CD4-positive, alpha-beta memory T cell (primary cell): Measurements from ENCODE around the gene MICAL2. TPM values are rescaled to one million over a fixed set of nuclear protein-coding genes. Genes with fewer than 3 reads are reported as not detected.

ENCODE experiments used
- CTCF ChIA-PET: fragments of 350-600 bp; sonication (Branson Sonifier 250); formaldehyde crosslinking; loops from one replicate; lab custom pipeline; 2021; ENCODE audit warnings: inconsistent platforms; ENCODE audit not compliant: partially characterized antibody; lab: Charles Lee
- POLR2A ChIA-PET: fragments of 350-600 bp; sonication (Branson Sonifier 250); formaldehyde crosslinking; loops from one replicate; lab custom pipeline; 2021; ENCODE audit not compliant: partially characterized antibody; lab: Charles Lee
- DNase-seq, 5 donors: peaks; one replicate each; pipeline versions ENCODE4 v3.0.0 to v3.0.0-alpha.2; 2020 to 2022; ENCODE audit warnings: mixed read lengths in 1 of 5
- H3K27ac ChIP-seq: one replicate; pipeline ENCODE4 v1.7.0; 2013; ENCODE audit warnings: low read depth, low read length
- H3K27me3 ChIP-seq: 2 replicates; pipeline ENCODE4 v1.7.0; 2013; ENCODE audit warnings: mild to moderate bottlenecking, low read length, moderate library complexity; ENCODE audit not compliant: insufficient read depth
- H3K36me3 ChIP-seq: 2 replicates; pipeline ENCODE4 v1.7.0; 2013; ENCODE audit warnings: mild to moderate bottlenecking, low read length, moderate library complexity; ENCODE audit not compliant: insufficient read depth
- H3K4me1 ChIP-seq: 2 replicates; pipeline ENCODE4 v1.7.0; 2013; ENCODE audit warnings: mild to moderate bottlenecking, low read length, moderate library complexity; ENCODE audit not compliant: insufficient read depth
- H3K4me3 ChIP-seq, 2 donors: one replicate each; pipeline ENCODE4 v1.7.0; 2013; ENCODE audit warnings: low read length in 2 of 2, mild to moderate bottlenecking in 1 of 2
- H3K9me3 ChIP-seq, 2 donors: one replicate each; pipeline ENCODE4 v1.7.0; 2013; ENCODE audit warnings: low read length in 2 of 2, control low read depth in 1 of 2; ENCODE audit not compliant: control insufficient read depth in 1 of 2
- H3K27ac Mint-ChIP-seq, 7 donors: one replicate each; pipeline ENCODE4 v1.8.0; 2020 to 2021; ENCODE audit warnings: mixed read lengths in 7 of 7, mild to moderate bottlenecking in 6 of 7, inconsistent platforms in 3 of 7, moderate library complexity in 3 of 7
- H3K27me3 Mint-ChIP-seq, 2 donors: one replicate each; pipeline ENCODE4 v1.8.0; 2020 to 2021; ENCODE audit warnings: mixed read lengths in 2 of 2
- H3K36me3 Mint-ChIP-seq, 2 donors: one replicate each; pipeline ENCODE4 v1.8.0; 2020 to 2021; ENCODE audit warnings: mixed read lengths in 2 of 2, inconsistent platforms in 1 of 2, mild to moderate bottlenecking in 1 of 2
- H3K4me1 Mint-ChIP-seq, 4 donors: one replicate each; pipeline ENCODE4 v1.8.0; 2020 to 2021; ENCODE audit warnings: mixed read lengths in 4 of 4, mild to moderate bottlenecking in 1 of 4
- H3K4me3 Mint-ChIP-seq, 8 donors: one replicate each; pipeline ENCODE4 v1.8.0; 2020 to 2021; ENCODE audit warnings: mixed read lengths in 8 of 8, mild to moderate bottlenecking in 7 of 8, moderate library complexity in 6 of 8, inconsistent platforms in 3 of 8
- H3K9me3 Mint-ChIP-seq, 8 donors: one replicate each; pipeline ENCODE4 v1.8.0; 2020 to 2021; ENCODE audit warnings: mixed read lengths in 8 of 8, mild to moderate bottlenecking in 5 of 8, inconsistent platforms in 3 of 8, moderate library complexity in 1 of 8
- intact Hi-C: fragments of 100-400 bp; cut with micrococcal nuclease; formaldehyde crosslinking; loops from one replicate; pipeline ENCODE4 v1.15.1; 2023
- polyA plus RNA-seq, 2 donors: library from polyadenylated mRNA; unstranded; fragments of 300-500 nt; fragmentation: Illumina TruSeq; gene quantifications; one replicate each; pipeline ENCODE4 v1.2.3, GENCODE V29; 2021
- total RNA-seq, 2 experiments: library from RNA; stranded (reverse); gene quantifications; one replicate each; pipeline ENCODE4 v1.2.3, GENCODE V29; 2021

Gene MICAL2
- total and polyA plus RNA-seq, 4 experiments from 2014 or later = 10.9 to 38.8 (median 28.2) TPM

- Mint-ChIP-seq H3K4me1 (peaks cover 2 to 12% (median 4%) of the 10 kb centered on the region in 4 donors), H3K27me3 (no peaks in the 10 kb centered on the region), H3K4me3 (no peak overlapping the region), H3K9me3 (no peaks in the 10 kb centered on the region), H3K27ac (peak overlapping the region in 4 of 7 donors; percentile 3 to 79 (median 55)), H3K36me3 (peaks cover 67 to 79% of the 10 kb centered on the region in 2 donors)
- ChIA-PET CTCF (interaction anchor here (1.0 to 1.6 kb wide), 2 partner anchors 13 to 15 kb away, joined by 3 to 5 read pairs; no protein-coding TSS in a partner anchor), POLR2A (interaction anchor here (1.6 kb wide), 1 partner anchor 9 kb away, joined by 11 read pairs; no protein-coding TSS in a partner anchor)
- peaks cover 42% of the 10 kb centered on the region for H3K36me3 ChIP-seq
- no peak overlapping the region for H3K4me3 ChIP-seq
- H3K27ac ChIP-seq = no peak overlapping the region
- no peaks in the 10 kb centered on the region for H3K4me1 ChIP-seq
- no peak for DNase-seq
- intact Hi-C loops = no loop called here
- no peaks in the 10 kb centered on the region for H3K27me3 ChIP-seq
- H3K9me3 ChIP-seq = no peaks in the 10 kb centered on the region
These were observed 104.8 kb downstream of the MICAL2 start for GRCh38 chr11:12215181-12215593.

- no peak overlapping the region for H3K27ac ChIP-seq
- Mint-ChIP-seq H3K27ac (peak overlapping the region in 3 of 7 donors; percentile 29 to 78 (median 51)), H3K27me3 (no peaks in the 10 kb centered on the region), H3K4me3 (no peak overlapping the region), H3K9me3 (no peaks in the 10 kb centered on the region), H3K36me3 (peaks cover 63 to 77% of the 10 kb centered on the region in 2 donors), H3K4me1 (peaks cover 3 to 15% (median 7%) of the 10 kb centered on the region in 4 donors)
- ChIA-PET POLR2A (interaction anchor here (1.0 kb wide), 1 partner anchor 9 kb away, joined by 4 read pairs; no protein-coding TSS in a partner anchor), CTCF (interaction anchor here (1.6 kb wide), 1 partner anchor 16 kb away, joined by 5 read pairs; no protein-coding TSS in a partner anchor)
- no peaks in the 10 kb centered on the region for H3K27me3 ChIP-seq
- no peak overlapping the region for H3K4me3 ChIP-seq
- H3K36me3 ChIP-seq = peaks cover 43% of the 10 kb centered on the region
- no peaks in the 10 kb centered on the region for H3K9me3 ChIP-seq
- intact Hi-C loops = no loop called here
- peaks cover 4% of the 10 kb centered on the region for H3K4me1 ChIP-seq
- DNase-seq = no peak
These were observed 105.7 kb downstream of the MICAL2 start for GRCh38 chr11:12216041-12216451.

GRCh38 chr11:12216671-12217374 is 106.4 kb downstream of the MICAL2 start:
- Mint-ChIP-seq H3K4me3 (no peak overlapping the region), H3K27me3 (no peaks in the 10 kb centered on the region), H3K4me1 (peaks cover 10 to 18% (median 15%) of the 10 kb centered on the region in 4 donors), H3K27ac (peak overlapping the region in 3 of 7 donors; percentile 29 to 47 (median 29)), H3K9me3 (no peaks in the 10 kb centered on the region), H3K36me3 (peaks cover 67 to 75% of the 10 kb centered on the region in 2 donors)
- Histone ChIP-seq H3K4me1 (peaks cover 12% of the 10 kb centered on the region), H3K9me3 (no peaks in the 10 kb centered on the region), H3K27ac (no peak overlapping the region), H3K36me3 (peaks cover 43% of the 10 kb centered on the region), H3K4me3 (no peak overlapping the region), H3K27me3 (no peaks in the 10 kb centered on the region)
- intact Hi-C loops = no loop called here
- DNase-seq = no peak
- ChIA-PET CTCF (no interaction called here), POLR2A (interaction anchor here (1.0 to 11.3 kb wide), 3 partner anchors 8 to 19 kb away, joined by 3 to 251 read pairs (median 4); no protein-coding TSS in a partner anchor)

GRCh38 chr11:12217879-12218278 is 107.5 kb downstream of the MICAL2 start:
- peaks cover 43% of the 10 kb centered on the region for H3K36me3 ChIP-seq
- intact Hi-C loops = no loop called here
- H3K4me3 Mint-ChIP-seq = no peak overlapping the region
- POLR2A ChIA-PET = interaction anchor here (11.3 kb wide), 1 partner anchor 18 kb away, joined by 251 read pairs; no protein-coding TSS in a partner anchor
- H3K4me3 ChIP-seq = no peak overlapping the region
- peaks cover 22% of the 10 kb centered on the region for H3K4me1 ChIP-seq
- H3K27me3 Mint-ChIP-seq = no peaks in the 10 kb centered on the region
- H3K27ac Mint-ChIP-seq = peak overlapping the region in 2 of 7 donors; percentile 40 to 86
- H3K9me3 Mint-ChIP-seq = no peaks in the 10 kb centered on the region
- peaks cover 17 to 29% (median 23%) of the 10 kb centered on the region in 4 donors for H3K4me1 Mint-ChIP-seq
- H3K27ac ChIP-seq = no peak overlapping the region
- CTCF ChIA-PET = no interaction called here
- H3K36me3 Mint-ChIP-seq = peaks cover 62 to 69% of the 10 kb centered on the region in 2 donors
- no peaks in the 10 kb centered on the region for H3K9me3 ChIP-seq
- H3K27me3 ChIP-seq = no peaks in the 10 kb centered on the region
- no peak for DNase-seq

GRCh38 chr11:12218909-12219308 is 108.5 kb downstream of the MICAL2 start:
- ChIA-PET POLR2A (interaction anchor here (11.3 kb wide), 1 partner anchor 19 kb away, joined by 251 read pairs; no protein-coding TSS in a partner anchor), CTCF (interaction anchor here (1.0 kb wide), 1 partner anchor 62 kb away, joined by 3 read pairs; no protein-coding TSS in a partner anchor)
- H3K4me3 Mint-ChIP-seq = no peak overlapping the region
- peaks cover 27 to 39% (median 33%) of the 10 kb centered on the region in 4 donors for H3K4me1 Mint-ChIP-seq
- Histone ChIP-seq H3K9me3 (no peaks in the 10 kb centered on the region), H3K27ac (no peak overlapping the region), H3K27me3 (no peaks in the 10 kb centered on the region), H3K4me3 (no peak overlapping the region), H3K4me1 (peaks cover 32% of the 10 kb centered on the region), H3K36me3 (peaks cover 37% of the 10 kb centered on the region)
- no peak for DNase-seq
- intact Hi-C loops = no loop called here
- H3K36me3 Mint-ChIP-seq = peaks cover 52 to 60% of the 10 kb centered on the region in 2 donors
- H3K27ac Mint-ChIP-seq = peak overlapping the region in 2 of 7 donors; percentile 12 to 60
- H3K27me3 Mint-ChIP-seq = no peaks in the 10 kb centered on the region
- H3K9me3 Mint-ChIP-seq = no peaks in the 10 kb centered on the region

GRCh38 chr11:12219757-12220156 is 109.4 kb downstream of the MICAL2 start:
- H3K27ac Mint-ChIP-seq = peak overlapping the region in 5 of 7 donors; percentile 35 to 78 (median 75)
- H3K27me3 ChIP-seq = no peaks in the 10 kb centered on the region
- no peaks in the 10 kb centered on the region for H3K27me3 Mint-ChIP-seq
- H3K4me1 ChIP-seq = peaks cover 41% of the 10 kb centered on the region
- no peak overlapping the region for H3K4me3 Mint-ChIP-seq
- peaks cover 35 to 46% (median 41%) of the 10 kb centered on the region in 4 donors for H3K4me1 Mint-ChIP-seq
- H3K27ac ChIP-seq = no peak overlapping the region
- peaks cover 29% of the 10 kb centered on the region for H3K36me3 ChIP-seq
- intact Hi-C loops = loop anchor here (5.0 kb wide), 1 partner anchor 107 kb away; the partner anchor contains the start of gene MICAL2
- no peak for DNase-seq
- POLR2A ChIA-PET = interaction anchor here (11.3 kb wide), 1 partner anchor 20 kb away, joined by 251 read pairs; no protein-coding TSS in a partner anchor
- CTCF ChIA-PET = interaction anchor here (0.6 to 1.6 kb wide), 4 partner anchors 16 to 29 kb away, joined by 3 to 4 read pairs (median 3); no protein-coding TSS in a partner anchor
- H3K9me3 Mint-ChIP-seq = no peaks in the 10 kb centered on the region
- H3K4me3 ChIP-seq = no peak overlapping the region
- H3K9me3 ChIP-seq = no peaks in the 10 kb centered on the region
- H3K36me3 Mint-ChIP-seq = peaks cover 47 to 59% of the 10 kb centered on the region in 2 donors
